Left cardiac atrium (tissue), 4 donors: Measurements from ENCODE around the gene C4orf51. TPM values are rescaled to one million over a fixed set of nuclear protein-coding genes. Genes with fewer than 3 reads are reported as not detected.
A peak's percentile ranks its signal among the peaks of the same experiment; 100 is the strongest.

Experiments
- ATAC-seq, 2 donors: fragments of 200-7000 bp; cut with Tn5 transposase; one replicate each; pipeline ENCODE4 v1.9.1; 2020; ENCODE audit warnings: mild to moderate bottlenecking in 2 of 2, moderate library complexity in 2 of 2
- DNase-seq: peaks from one replicate; pipeline ENCODE4 v3.0.0-alpha.2; 2020
- intact Hi-C, 2 donors: fragments of 100-400 bp; cut with DNase I; formaldehyde crosslinking; loops; one replicate each; pipeline versions ENCODE4 v1.14.1 to v1.15.1; 2022 to 2023
- total RNA-seq, 2 donors: library from RNA; stranded (reverse); fragmentation: NEBNext Ultra II Directional; extraction: Animal tissue kit (Norgen Biotek cat#: 25700); gene quantifications; one replicate each; pipeline ENCODE4 v1.2.1, GENCODE V29; 2021
- donor health status: DM: no; HTN: yes; CAD: no.
- donor health status: DM: no; HTN: yes; CAD: no; lungs with severe emphysema.
- donor health status: DM: yes; HTN: yes; CAD: no.
- donor health status: Dilated cardiomyopathy.

C4orf51 gene
- total RNA-seq, 2 donors from 2014 or later, result not detected

DNA sequence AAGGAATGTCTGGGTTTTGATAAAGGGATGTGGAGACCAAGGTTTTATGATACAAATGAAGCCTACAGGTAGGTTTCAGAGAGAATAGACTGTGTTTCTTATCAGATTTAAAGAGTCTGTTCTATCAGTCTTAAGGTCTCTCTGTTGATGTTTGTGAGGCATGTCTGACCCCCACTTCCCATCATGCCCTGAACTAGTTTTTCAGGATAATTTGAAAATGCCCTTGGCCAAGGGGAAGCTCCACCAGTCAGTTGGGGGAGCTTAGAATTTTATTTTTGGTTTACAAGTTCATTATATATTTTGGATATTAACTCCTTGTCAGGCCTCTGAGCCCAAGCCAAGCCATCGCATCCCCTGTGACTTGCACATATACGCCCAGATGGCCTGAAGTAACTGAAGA, 18.6 kb downstream of the C4orf51 start:
- DNase-seq (no peak), ATAC-seq (no peak)
- intact Hi-C loops, result no loop called here

DNA sequence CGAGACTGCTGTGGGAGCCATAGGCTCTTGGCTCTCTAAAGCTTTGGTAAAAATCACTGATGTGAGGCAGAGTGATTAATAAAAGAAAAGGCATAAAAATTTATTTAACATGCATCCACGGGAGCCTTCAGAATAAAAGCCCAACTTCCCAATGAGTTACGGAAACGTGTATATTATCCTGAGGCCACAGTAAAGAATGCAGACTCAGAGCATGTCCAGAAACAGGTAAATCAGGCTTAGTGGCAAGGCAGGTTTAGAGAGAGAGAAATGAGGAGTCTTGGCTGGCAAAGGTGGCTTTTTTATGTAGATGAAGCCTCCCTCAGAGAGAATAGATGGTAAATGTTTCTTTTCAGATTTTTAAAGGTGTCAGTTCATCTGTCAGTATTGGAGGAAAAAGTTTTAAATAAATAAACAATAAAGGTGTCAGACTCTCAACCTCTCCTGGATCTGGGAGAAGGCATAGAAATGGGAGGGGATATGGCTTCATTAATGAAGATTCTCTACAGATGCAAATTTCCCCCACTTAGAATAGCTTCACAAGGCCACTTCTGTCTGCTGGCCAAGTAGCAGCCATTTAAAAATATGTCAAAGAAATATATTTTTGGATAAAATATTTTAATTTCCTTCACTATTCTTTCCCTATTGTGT, 24.0 kb downstream of the C4orf51 start:
- intact Hi-C loops, result no loop called here
- no peak for ATAC-seq
- no peak for DNase-seq

DNA sequence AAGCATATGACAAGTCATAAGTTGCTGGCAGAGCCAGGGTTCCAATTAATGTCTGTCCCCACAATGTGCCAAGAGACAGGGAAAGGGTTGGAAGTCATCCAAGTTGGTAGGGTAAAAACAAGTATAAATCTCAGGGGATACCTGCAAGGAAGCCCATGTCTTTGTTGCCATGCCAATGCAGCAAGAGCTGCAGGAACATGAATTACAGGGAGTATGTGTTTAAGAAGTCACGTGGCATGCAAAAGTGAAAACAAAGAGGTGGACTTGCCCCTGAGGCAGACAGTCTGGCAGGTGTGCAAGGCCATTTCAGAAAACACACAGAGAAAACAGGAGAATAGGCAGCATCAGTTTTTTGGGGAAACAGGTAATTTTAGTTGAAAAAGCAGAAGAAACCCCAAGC, 29.4 kb downstream of the C4orf51 start:
- DNase-seq (no peak), ATAC-seq (no peak)
- intact Hi-C loops, result no loop called here

DNA sequence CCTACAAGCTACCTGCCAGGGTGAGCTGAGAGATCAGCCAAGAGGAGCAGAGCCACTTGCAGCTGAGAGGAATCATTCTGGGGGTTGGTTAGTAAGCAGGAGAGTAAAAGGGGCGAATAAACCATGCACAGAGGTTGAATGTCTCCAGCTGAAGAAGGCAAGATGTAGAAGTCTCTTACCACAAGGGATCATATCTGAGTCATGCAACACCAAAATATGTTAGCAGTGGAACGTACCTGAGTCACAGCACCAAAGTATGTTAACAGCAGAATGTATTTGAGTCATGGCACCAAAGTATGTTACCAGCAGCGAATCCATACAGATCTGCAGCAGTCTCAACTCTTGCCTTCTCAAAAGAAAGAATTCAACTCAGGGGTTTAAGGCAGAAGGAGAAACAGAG, 29.9 kb downstream of the C4orf51 start:
- ATAC-seq, result no peak
- no peak for DNase-seq
- intact Hi-C loops, result no loop called here

DNA sequence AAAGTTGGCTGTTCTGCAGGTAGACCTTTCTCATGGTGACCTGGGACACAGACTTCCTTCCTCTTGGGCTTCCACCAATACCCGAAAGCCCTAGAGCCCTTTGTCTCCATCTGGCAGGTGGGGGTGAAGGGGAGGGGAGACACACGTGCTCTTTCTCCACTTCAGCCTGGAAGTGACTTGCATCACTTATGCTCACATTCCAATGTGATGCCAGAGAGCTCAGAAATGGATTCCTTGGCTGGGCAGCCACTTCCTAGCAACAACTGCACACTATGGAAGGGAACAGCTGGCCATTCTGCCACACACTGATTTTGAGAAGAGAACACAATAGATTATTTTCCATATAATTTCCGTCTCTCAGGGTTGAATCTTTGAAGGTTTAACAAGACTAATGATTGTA, 36.3 kb downstream of the C4orf51 start:
- intact Hi-C loops, result loop anchor here in 1 of 2 donors (5.0 kb wide), 1 partner anchor 34 kb away; the partner anchor contains the start of gene C4orf51

DNA sequence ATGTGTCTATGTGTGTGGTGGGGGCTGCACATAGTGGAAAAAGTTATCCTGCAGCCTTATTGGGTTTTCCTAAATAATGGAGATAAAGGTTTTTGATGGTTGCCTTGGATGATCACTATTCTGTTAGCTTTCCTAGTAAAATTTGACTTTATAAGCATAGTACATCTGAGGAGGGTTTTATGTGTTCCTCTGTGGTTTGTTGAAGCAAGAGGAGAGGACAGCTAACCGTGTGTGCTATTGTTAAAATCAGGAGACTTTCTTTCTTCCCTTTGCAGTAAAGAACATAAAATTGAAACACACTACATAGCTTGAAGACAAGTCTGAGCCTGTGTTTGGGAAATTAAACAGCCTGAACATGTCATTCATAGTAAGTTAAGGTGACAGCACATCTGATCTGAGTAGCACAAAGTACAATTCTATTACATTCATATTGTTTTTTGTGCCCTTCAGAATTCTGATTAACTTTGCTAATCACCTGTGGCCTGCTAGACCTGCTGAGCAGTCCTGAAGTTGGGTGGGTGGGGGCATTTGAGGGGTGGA, 36.8 kb downstream of the C4orf51 start:
- DNase-seq (no peak), ATAC-seq (no peak)

More for the DNA sequence above, 36.3 kb downstream of the C4orf51 start:
- DNase-seq (no peak), ATAC-seq (peak in 1 of 2 donors; percentile 54)

DNA sequence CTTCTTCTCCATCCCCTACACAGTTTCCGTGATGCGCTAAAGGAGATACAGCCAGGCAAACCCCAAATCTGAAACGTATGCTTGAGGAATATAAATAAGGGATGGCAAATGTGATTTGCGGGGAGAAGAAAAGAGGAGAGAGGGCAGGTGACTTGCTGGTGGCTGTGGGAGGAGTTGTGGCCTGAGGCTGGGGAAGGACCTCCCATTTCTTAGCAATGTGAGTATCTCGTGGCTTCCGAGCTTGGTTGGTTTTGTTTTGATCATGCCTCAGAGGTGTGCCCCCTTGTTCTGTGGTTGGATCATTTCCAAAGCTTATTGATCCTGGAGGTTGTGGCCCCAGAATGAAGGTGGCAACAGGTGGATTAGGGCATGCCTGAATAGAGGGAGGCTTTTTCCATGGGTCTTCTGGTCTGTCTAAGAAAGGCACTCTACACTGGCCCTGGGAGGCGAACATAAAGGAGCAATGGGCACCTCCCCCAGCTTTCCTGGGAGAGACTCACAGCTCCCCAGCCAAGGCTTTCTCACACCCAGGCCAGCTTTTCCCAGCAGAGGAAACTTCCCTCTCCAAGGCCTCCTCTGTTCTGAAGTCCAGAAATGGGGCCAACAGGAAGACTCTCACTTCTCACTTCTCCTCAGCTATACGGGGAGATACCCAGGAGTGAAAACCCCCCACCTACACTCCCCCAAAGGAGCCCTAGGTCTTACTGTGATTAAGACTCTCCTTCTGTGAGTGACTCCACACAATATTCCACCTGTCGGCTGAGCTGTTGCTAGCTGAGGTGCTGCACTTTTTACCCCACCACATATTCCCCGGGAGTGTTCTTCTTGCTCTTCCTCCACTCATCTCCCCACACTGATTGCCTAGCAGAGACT, 40.0 kb downstream of the C4orf51 start:
- intact Hi-C loops, result loop anchor here in 1 of 2 donors (5.0 kb wide), 1 partner anchor 38 kb away; the partner anchor contains the start of gene C4orf51

More for the DNA sequence above, 36.8 kb downstream of the C4orf51 start:
- intact Hi-C loops, result loop anchor here in 1 of 2 donors (5.0 kb wide), 1 partner anchor 34 kb away; the partner anchor contains the start of gene C4orf51

DNA sequence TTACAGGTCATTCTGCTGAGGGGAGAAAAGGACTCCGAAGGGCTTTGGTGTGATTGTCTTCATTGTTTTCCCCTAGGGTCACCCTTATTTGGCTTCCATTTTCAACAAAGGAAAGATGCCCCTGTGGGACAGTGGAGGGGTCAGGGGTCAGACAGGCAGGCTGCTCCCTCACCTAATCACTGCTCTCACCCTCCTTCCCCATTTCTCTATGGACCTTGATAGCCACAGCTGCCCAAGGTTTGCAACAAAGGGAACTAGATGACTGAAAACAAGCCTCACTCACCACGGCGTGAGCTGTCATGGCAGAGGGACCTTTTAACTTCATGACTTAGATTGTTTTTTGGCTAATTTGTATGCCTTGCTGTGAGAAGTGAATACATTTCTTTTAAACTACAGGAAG, 40.7 kb downstream of the C4orf51 start:
- no peak for DNase-seq
- ATAC-seq, result no peak
- intact Hi-C loops, result no loop called here

More for the DNA sequence above, 40.0 kb downstream of the C4orf51 start:
- ATAC-seq, result peak; percentile 14 to 16
- DNase-seq, result no peak

DNA sequence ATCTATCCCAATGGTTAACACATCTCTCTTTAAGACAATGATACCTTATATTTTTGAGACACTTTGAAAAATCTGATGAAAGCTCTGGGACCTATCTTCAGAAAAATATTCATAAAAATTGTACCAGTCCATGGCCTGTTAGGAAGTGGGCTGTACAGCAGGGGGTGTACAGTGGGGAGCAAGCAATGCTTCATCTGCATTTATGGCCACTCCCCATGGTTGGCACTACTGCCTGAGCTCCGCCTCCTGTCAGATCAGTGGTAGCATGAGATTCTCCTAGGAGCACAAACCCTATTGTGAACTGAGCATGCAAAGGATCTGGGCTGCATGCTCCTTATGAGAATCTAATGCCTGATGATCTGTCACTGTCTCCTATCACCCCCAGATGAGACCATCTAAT, 42.6 kb downstream of the C4orf51 start:
- ATAC-seq (peak; percentile 30 to 38), DNase-seq (no peak)
- intact Hi-C loops, result no loop called here

DNA sequence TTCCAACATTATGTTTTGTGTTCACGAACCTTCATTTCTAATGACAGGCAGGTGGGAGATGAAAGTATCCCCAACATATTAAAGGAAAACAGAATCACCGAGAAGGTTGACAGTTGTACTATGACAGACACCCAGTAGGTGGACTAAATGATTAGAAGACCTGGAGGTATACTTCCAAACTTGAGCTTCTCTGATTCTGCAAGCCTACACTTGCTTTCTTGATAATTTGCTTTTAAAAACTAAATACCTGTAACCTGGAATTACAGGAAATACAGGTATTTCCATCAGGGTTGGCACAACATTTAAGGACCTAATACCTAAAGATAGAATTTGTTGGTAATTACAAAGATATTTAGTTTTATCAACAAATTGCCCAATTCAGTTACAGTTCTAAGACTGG, 43.4 kb downstream of the C4orf51 start:
- ATAC-seq (no peak), DNase-seq (no peak)
- intact Hi-C loops, result no loop called here

DNA sequence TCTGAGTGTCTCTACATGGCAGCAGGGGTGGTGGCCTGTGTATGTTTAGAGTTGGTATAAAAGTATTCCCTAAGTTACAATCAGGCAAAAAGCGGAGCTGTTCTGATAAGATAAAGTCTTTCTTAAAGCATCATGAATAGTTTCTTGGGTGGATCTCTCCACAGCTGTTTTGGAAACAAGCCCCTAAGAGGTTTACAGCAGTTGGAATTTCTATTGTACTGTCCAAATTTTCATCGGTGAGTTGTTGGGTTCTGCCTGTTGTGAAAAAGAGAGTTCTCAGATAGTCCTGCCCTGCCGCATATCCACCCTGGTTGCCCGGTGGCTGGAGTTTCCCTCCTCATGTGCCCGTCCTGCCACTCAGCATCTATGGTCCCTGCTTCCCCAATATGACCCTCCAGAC, 50.1 kb downstream of the C4orf51 start:
- ATAC-seq (no peak), DNase-seq (no peak)
- intact Hi-C loops, result loop anchor here in 1 of 2 donors (5.0 to 10.0 kb wide), 3 partner anchors 85 to 202 kb away; partner anchors contain the start of gene MMAA

DNA sequence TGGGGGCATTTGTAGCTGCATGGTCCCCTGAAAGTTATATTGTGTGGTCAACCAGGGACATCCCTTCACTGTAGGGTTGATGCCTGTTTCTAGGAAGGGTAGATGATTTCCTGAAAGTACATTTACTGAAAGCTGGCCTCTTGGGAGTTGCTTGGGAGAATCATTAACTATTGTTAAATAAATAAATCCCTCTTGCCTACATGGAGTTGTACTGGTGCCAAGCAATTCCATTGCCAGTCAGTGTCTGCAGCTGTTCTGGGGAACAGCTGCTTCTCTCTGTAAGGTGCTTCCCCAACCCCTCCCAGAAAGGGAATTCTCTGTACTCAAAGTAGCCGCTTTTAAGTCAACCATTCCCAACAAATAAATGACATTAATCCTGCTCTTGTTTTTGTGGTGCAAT, 51.1 kb downstream of the C4orf51 start:
- DNase-seq, result no peak
- intact Hi-C loops, result loop anchor here in 1 of 2 donors (5.0 to 10.0 kb wide), 3 partner anchors 84 to 201 kb away; partner anchors contain the start of gene MMAA
- ATAC-seq, result no peak

DNA sequence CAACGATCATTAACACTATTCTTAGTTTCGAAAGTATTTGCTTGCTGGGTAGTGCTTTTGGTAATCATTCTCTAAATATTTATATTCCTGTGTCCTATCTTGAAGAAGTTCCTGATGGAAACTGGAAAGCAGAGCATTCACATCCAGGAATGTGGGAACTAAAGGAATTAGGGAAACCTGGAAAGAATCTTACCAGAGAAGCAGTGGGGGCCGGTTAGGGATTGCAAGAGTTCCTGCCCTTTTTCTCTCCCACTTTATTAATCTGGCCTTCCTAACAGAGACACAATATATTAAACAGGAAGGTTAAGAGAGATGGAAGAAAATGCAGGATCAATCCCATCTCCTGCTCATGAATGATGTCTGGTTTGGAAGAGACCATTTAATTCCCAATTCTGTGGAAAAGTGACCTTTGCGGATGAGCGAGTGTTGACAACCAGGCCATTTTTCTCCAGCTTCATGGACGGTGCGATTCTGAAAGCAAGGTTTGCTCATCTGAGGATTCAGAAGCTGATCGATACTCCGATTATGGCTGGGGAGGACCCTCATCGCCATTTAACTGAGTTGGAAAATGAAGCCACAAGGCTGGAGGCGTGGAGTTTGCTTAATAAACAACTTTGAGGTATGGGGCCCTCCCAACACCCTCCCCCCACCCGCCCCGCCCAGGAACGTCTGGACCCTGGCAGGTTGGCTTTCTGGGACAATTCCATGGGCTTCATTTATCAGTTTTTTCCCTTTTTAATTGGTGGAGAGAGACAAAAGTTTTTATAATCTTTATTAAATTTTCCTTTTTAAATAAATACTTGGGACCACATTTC, 52.3 kb downstream of the C4orf51 start:
- intact Hi-C loops, result loop anchor here in 1 of 2 donors (5.0 to 10.0 kb wide), 3 partner anchors 83 to 200 kb away; partner anchors contain the start of gene MMAA
- ATAC-seq (no peak), DNase-seq (no peak)

DNA sequence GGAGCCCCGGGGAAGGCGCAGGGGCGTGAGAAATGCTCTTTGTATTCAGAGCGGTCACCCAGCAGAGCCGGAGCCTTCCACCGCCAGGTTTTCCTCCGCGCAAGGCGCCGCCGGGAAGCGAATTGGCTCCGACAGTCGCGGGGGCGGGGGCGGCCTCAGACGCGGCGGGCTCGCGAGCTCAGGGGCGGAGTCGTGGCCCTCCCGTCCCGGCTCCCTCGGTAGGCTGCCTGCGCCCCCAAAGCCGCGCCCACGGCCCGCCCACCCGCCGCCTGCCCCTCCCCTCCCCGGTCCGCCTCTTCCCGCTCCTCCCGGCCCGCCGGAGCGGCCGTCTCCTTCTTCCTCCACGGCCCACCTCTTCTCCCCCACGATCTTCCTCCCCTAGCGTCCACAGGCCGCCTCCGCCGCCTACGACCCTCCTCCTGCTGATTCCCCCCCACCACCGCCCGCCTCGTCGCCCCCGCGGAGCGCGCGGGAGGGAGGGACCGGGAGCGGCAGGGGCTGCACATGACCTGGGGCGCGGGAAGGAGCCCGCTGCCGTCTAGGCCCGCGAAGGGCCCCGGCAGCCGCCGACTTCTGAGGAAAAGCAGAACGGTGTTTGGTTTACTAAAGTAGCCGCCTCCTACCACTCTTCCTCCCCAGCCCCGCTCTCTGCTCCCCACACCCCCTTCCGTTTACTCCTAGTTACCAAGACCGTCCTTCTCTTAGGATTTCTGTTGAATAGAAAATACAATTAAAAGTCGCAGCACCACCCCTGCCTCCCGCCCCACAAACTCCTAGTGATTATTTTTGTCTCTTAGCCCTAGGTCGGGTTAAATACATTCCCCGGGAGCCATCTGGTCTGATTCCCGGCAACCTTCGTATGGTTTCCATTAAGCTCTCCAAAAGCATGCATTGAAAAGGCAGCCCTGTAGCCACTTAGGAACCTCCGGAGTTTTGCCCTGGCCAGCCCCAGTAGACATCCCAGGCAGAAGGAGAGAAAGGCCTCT, 53.2 kb downstream of the C4orf51 start:
- ATAC-seq (peak; percentile 94 to 95), DNase-seq (peak; percentile 97)
- intact Hi-C loops, result loop anchor here in 1 of 2 donors (5.0 to 10.0 kb wide), 3 partner anchors 82 to 199 kb away; partner anchors contain the start of gene MMAA

DNA sequence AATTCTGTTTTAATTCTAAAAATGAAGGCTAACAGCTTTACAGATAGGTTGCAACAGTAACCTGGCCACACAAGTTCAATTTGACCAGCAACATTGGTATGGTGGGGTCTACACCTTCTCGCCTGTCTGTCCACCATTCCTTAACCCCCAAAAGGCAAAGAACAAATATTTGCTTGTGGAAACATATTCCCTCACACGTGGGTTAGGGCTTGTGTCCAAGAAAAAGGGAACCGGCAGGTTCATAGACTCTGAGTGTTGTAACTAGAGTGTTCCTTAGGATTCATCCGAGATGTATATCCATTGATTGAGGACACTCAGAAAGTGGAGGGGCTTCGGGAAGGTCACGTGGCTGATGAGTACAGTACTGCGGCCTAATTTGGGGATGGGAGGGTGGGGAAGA, 54.1 kb downstream of the C4orf51 start:
- no peak for ATAC-seq
- DNase-seq, result no peak
- intact Hi-C loops, result loop anchor here in 1 of 2 donors (5.0 to 10.0 kb wide), 3 partner anchors 81 to 198 kb away; partner anchors contain the start of gene MMAA

DNA sequence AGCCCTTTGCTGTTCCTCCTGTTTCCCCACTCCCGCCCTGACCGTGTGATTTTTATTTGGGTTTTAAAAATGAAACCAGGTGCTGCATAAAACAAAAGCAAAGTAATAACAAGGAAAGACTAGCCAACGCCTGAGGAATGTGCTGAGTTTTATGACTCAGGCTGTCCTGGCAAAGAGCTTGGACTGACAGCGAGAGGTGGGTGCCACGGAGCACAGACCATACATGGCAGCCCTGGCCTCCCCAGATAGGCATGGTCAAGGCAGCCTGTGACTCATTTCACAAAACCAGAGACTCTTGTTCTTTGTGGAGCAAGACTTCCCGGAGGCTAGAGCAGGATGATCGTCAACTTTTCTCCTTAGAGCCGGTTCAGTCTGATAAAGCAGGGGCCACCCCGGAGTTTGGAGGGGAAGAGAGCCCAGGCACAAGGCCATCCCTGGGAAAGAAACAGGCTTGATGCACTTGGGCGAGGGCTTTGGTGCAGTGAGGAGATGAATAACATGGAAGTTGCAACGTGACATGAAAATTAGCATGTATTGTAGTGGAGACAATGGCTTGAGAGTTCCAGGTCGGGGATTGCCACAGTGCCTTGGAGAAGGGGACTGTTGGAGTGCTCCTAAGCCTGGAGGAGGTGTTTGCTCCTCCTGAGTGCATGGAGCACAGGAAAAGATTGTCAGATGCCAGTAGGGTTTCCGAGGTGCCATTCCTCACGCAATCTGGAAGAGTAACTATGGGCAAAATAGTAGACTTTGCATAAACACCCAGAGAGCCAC, 54.8 kb downstream of the C4orf51 start:
- intact Hi-C loops, result loop anchor here in 1 of 2 donors (5.0 to 10.0 kb wide), 3 partner anchors 80 to 198 kb away; partner anchors contain the start of gene MMAA
- ATAC-seq, result peak; percentile 8 to 80
- peak; percentile 84 for DNase-seq

DNA sequence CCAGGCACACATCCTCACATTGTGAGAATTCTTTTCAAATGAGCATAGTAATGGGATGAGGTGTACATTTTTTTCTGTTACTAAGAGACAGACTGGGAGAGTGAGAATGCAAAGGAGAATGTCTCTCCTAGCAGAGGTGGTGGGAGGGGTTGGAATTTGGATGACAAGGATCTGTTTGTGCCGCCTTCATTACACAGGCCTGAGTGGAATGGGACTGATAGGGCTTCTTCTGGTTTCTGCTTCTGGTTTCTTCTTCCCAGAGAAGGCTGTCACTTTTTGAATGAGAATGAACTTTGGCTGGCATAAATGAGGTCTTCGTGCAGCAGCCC, 55.4 kb downstream of the C4orf51 start:
- intact Hi-C loops, result loop anchor here in 1 of 2 donors (10.0 kb wide), 1 partner anchor 79 kb away; no protein-coding TSS in a partner anchor
- peak in 1 of 2 donors; percentile 12 for ATAC-seq
- no peak for DNase-seq
